ENCODE results near the gene APOL3.
"Not testable (repeated sequence)": the region's sequence is repeated elsewhere in the genome, so short reads cannot be mapped to it uniquely, and the experiment has no call there.

Gene APOL3

GRCh38 chr22:36129486-36130388 is 30.8 kb downstream of the APOL3 start:
- no peak for DNase-seq

- DNase-seq: no peak
These were observed 31.5 kb downstream of the APOL3 start for GRCh38 chr22:36129071-36129470.

GRCh38 chr22:36125994-36126531 is 34.5 kb downstream of the APOL3 start:
- DNase-seq: no peak

GRCh38 chr22:36125434-36125833 is 35.1 kb downstream of the APOL3 start:
- no peak for DNase-seq

- no peak for DNase-seq
These were observed 35.9 kb downstream of the APOL3 start for GRCh38 chr22:36124666-36125065.

GRCh38 chr22:36123673-36124630 is 36.6 kb downstream of the APOL3 start:
- peak; percentile 82 for DNase-seq

GRCh38 chr22:36120621-36121351 is 39.8 kb downstream of the APOL3 start:
- DNase-seq: not testable (repeated sequence)

- DNase-seq: no peak
These were observed 43.5 kb downstream of the APOL3 start for GRCh38 chr22:36117053-36117554.

- no peak for DNase-seq
These were observed 44.4 kb downstream of the APOL3 start for GRCh38 chr22:36116127-36116526.

- no peak for DNase-seq
These were observed 47.4 kb downstream of the APOL3 start for GRCh38 chr22:36113121-36113520.

GRCh38 chr22:36111316-36111715 is 49.2 kb downstream of the APOL3 start:
- no peak for DNase-seq

GRCh38 chr22:36110306-36110881 is 50.2 kb downstream of the APOL3 start:
- DNase-seq: no peak

GRCh38 chr22:36107436-36107835 is 53.1 kb downstream of the APOL3 start:
- no peak for DNase-seq

- no peak for DNase-seq
These were observed 53.6 kb downstream of the APOL3 start for GRCh38 chr22:36106910-36107309.

- DNase-seq: no peak
These were observed 55.6 kb downstream of the APOL3 start for GRCh38 chr22:36104988-36105387.

GRCh38 chr22:36104435-36104834 is 56.1 kb downstream of the APOL3 start:
- no peak for DNase-seq

- no peak for DNase-seq
These were observed 56.7 kb downstream of the APOL3 start for GRCh38 chr22:36103891-36104290.

- no peak for DNase-seq
These were observed 57.6 kb downstream of the APOL3 start for GRCh38 chr22:36102995-36103394.

GRCh38 chr22:36101756-36102155 is 58.8 kb downstream of the APOL3 start:
- no peak for DNase-seq

GRCh38 chr22:36100908-36101307 is 59.6 kb downstream of the APOL3 start:
- DNase-seq: not testable (repeated sequence)

- DNase-seq: no peak
These were observed 60.3 kb downstream of the APOL3 start for GRCh38 chr22:36100134-36100824.

Data from NCI-H748 treated with DMSO at 0.1 percent for 48 hours (cell line).